Myocyte (in vitro differentiated cells): ENCODE results near the gene MYH9. TPM values are rescaled to one million over a fixed set of nuclear protein-coding genes. Genes with fewer than 3 reads are reported as not detected.

ENCODE experiments used
- DNase-seq: peaks from one replicate; pipeline ENCODE4 v3.0.0-alpha.2; 2012; ENCODE audit warnings: low read depth
- total RNA-seq: library from RNA; depleted of rRNA; stranded (reverse); fragments of >200 nt; gene quantifications from 2 replicates; pipeline ENCODE4 v1.2.3, GENCODE V29; 2014

Gene MYH9
- total RNA-seq, 1 donor from 2014 or later = 242 TPM

DNA sequence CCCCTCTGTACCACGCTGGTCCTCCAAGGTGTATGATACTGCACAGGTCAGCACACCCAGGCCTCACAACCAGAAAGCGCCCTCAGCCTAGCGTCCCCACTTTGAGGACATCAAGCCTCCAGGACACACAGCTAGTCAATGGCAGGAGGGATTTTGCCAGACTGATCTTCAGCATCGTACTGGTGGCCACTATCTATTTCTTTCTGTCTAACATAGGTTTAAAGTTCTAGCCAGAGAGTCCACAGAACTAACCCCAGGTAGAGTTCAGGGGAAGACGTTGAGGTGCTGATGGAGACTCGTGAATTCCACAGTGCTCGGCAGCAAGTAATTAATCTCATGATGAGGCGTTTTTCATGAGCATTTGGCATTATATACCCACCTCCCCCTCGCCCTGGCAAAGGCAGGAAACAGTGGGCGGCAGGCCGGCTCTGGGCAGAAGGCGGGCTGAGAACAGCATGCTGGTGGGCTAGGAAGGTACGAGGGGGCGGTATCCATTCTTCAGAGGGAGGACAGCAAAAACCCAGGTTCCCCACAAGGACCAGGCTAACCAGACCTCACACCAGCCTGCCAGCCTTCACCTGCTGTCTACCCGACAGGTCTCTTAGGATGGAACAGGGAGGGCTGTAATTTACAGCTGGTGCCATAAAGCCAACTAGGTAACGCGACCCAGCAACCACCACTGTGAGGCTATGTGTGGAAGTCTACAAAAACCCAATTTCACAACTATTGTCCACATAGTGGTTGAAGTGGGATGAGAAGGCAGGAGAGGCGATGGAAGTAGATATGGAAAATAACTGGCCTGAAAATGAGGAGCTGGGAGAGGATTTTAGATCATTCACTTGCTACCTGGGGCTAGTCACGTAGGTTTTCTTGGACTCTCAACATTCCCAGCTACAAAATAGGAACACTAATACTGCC, 18.5 kb downstream of the MYH9 start:
- DNase-seq = no peak

DNA sequence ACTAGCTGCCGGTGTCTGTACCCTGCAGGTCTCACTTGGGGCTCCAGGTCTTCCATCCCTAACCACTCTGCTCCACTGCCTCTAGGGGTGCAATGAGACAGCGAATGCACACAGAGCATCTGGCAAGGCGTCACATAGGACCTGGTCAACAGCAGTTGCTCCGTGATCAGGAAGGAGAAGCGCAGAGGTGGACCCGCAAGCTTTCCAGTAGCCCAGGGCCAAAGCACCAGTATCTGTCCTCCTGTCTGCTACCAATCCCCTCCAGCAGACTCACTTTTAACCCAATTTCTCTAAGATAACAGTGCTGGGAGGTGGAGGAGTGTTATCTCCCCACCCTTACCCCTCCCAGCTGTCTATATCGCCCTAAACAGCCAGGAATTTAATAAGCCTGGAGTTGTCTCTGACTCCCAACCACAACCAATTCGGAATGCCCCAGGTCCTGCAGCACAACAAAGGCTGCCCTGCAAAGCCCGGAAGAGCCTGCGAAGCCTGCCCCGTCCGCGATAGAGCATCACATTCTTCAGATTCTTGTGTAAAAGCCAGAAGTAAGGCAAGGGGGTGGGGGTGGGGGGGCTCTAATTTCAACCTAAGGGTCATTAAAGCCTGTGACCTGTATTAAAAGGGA, 19.3 kb downstream of the MYH9 start:
- DNase-seq = peak; percentile 84

GRCh38 chr22:36367479-36367878, 20.3 kb downstream of the MYH9 start:
- no peak for DNase-seq

- DNase-seq = no peak
These were observed 20.7 kb downstream of the MYH9 start for GRCh38 chr22:36367066-36367465.

DNA sequence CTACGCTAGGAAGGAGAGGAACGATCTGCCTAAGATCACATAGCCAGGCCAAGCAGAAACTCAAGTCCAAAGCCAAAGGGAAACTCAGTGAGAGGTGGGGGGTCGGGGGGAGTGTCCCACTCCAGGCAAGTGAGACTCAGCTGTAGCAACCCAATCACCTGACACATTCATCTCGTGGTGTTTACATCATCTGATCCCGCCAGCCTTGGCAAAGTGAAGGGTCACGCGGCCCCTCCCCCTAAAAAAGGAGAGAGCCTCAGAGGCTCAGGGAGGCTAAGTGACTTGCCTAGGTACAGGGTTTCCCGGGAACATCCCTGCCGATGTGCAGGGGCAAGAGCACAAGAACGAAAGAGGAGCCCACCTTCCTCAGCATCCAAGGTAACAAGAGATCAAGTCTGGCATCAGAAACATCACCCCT, 21.5 kb downstream of the MYH9 start:
- no peak for DNase-seq

GRCh38 chr22:36365020-36365411, 22.8 kb downstream of the MYH9 start:
- DNase-seq = peak; percentile 83

- no peak for DNase-seq
These were observed 23.3 kb downstream of the MYH9 start for GRCh38 chr22:36364255-36365019.

DNA sequence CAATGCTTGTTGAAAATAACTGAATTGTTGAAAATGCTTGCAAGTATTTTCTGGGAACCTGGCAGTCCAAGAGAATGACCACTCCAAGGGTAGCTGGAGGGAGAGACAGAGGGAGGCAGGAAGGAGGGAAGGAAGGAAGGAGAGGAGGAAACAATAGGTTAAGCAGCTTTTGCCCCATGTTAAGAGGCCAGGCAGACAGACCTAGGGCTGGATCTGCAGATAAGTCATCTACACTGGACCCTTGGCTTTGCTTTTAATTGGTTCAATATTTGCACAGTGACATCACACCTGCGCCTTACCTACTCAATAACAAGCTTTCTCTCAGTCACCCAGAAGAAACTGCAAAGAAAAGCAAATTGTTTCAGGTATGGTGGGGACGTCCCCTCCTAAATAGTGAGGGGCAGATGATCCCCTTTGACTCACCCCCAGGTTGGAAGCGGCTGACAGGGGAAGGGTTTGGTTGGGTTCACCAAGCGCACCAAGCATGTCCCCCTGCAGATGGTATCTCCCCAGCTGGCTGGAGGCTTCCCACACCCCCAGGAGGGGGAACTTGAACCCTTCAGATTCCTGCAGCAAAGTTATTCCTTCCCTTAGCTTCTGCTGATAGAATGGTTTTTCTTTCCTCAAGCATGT, 24.3 kb downstream of the MYH9 start:
- no peak for DNase-seq

DNA sequence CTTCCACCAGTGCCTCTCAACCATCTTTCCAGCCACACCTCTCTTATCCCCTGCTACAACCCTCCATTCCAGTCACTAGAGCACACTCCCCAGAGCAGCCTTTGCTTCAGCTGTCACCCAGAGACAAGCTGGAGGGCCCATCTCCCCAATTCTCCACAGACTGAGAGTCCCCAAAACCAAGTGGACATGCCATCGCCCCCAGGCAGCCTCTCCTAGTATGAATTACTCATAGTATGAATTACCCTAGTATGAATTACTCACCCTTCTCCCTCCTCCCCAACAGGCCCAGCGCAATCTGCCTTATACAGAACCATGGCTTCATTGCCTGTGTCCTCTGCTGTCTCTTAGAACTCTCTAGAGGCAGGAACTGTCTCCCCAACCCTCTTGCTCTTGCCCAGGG, 24.8 kb downstream of the MYH9 start:
- no peak for DNase-seq

DNA sequence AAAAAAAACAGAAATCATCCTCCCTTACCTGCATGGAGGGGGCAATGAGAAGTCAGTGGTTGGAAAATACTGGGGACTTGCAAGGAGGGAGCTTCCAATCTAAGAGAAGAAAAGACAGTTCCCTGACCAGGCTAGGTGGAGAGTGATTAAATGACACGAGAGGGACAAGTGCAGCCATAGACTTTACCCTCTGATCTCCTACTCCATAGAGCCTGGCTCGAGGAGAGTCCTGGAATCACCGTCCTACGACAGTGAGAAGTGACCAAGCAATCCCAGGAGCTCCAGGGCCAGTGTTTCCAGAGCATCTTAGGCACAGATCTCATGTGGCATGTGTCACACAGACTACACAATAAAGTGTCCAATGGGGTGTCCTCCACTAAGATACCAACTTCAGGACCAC, 25.7 kb downstream of the MYH9 start:
- DNase-seq = no peak

- DNase-seq = no peak
These were observed 26.8 kb downstream of the MYH9 start for GRCh38 chr22:36360871-36361383.

DNA sequence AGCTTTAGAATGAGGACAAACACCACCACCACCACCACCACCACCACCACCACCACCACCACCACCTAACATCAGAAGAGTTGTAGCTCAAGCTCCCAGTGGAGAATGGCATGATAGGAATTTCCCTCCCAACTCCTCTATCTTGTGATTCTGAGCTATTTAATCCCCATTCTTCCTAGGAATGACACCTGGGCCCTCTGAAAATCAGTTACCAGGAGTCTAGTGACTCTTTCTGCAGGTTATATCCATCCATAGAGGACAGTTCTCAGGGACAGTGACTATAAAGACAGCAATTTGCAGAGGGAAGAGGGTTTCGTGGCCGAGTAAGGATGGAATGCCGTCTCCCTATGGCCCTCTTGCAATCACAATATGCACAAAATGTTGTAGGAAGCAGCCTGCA, 27.8 kb downstream of the MYH9 start:
- no peak for DNase-seq

DNA sequence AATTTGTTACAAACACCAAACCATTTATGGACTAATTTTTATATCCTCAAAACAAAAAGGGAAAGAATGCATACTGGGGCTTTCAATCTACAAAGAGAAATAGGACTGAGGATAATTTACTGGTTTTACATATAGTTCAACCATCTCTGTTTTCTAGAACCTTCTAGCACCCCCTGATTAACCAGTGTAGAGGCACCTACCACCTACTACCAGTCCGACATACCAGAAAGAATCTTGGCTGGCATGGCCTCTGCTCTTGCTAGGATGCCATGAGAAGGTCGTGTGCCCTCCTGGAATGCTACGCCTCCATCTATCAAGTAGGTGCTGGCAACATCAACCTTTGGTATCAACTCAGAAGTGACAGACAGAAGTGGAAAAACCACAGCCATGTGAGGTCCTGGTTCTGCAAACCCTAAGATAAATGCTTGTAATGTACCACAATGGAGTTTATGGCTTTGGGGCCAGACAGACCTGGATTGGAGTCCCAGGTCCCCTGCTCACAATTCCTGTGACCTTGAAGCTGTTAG, 28.2 kb downstream of the MYH9 start:
- no peak for DNase-seq

DNA sequence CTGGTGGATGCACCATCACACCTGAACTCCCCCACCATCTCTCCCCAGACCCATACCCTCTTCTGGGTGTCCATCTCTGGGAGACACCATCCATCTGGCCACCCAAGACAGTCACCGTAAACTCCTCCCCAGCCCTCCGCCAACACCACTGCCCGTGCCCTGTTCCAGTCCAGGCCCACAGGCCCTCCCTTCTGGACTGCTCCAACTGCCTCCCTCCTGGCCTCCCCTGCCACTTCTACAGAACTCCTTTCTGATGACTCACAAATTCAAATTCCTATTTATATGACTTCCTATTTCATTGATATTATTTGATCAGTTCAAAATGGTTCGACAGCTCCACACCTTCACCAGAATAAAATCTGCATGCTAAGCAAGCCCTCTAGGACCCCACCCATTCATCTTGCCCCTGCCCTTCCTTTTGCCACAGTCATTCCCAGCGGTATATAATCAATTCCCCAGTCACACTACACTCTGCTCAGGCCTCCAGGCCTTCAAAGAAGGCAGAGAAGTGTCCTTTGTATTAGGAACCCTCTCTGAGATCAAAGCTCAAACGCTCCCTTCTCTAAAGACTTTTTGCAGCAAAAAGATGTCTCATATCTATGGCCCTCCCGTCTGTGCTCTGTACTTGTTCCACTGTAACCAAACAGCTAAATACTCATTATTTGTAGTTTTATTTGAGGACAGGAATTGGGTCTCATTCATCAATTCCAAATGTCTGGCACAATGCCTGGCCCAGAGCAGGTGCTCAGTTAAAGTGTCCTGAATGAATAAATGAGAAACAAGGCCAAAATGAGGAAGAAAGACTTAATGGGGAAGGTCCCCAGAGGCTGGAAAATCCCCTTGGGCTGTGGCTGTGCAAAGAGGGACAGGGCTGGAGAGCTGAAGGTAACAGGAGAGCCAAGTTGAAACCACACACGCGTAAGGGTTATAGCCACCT, 29.0 kb downstream of the MYH9 start:
- no peak for DNase-seq

DNA sequence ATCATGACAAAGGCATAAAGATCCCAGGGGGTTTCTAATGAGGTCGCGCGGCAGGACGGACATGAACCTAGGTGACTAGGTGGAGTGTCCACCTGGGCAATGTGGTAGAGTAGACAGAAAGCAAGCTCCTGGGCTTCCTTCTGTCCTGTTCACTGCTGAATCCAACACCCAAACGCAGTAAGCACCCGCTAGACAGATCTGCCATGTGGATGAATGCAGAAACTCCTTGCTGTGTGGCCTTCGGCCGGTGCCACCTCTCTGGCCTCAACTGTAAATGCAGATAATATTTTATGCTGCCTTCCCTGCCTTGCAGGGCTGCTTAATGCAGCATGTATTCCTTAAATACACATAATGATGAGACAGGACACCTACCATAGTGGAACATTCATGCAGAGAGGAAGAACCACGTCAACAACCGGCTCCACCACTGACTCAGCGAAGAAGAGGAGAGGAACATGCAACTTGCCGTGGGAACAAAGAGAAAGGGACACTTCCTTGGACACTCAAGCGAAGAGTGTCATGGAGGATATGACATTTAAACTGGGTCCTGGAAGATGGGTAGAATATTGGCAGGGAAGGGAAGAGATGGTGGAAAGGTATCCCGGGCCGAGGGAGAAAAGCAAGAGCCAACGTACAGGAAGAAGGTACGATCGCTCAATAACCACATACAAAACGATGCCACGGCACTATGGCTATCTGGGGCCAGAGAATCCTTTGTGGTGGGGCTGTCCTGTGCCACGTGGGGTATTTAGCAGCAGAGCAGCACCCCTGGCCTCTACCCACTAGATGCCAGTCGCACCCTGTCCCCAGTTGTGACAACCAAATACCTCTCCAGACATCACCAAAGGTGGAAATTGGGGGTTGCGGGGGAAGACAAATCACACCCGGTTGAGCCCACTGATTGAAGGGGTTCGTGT, 30.8 kb downstream of the MYH9 start:
- DNase-seq = no peak

- no peak for DNase-seq
These were observed 31.9 kb downstream of the MYH9 start for GRCh38 chr22:36355894-36356293.

- no peak for DNase-seq
These were observed 32.4 kb downstream of the MYH9 start for GRCh38 chr22:36355362-36355761.

- DNase-seq = peak; percentile 60
These were observed 34.8 kb downstream of the MYH9 start for GRCh38 chr22:36352803-36353507.
